Measurements from ENCODE around the gene LPIN1. TPM values are rescaled to one million over a fixed set of nuclear protein-coding genes. Genes with fewer than 3 reads are reported as not detected.

The LPIN1 gene
- polyA plus RNA-seq, 2 of the 4 experiments (the other 2 are of a cell fraction): 19.2 to 27.5 TPM

DNA sequence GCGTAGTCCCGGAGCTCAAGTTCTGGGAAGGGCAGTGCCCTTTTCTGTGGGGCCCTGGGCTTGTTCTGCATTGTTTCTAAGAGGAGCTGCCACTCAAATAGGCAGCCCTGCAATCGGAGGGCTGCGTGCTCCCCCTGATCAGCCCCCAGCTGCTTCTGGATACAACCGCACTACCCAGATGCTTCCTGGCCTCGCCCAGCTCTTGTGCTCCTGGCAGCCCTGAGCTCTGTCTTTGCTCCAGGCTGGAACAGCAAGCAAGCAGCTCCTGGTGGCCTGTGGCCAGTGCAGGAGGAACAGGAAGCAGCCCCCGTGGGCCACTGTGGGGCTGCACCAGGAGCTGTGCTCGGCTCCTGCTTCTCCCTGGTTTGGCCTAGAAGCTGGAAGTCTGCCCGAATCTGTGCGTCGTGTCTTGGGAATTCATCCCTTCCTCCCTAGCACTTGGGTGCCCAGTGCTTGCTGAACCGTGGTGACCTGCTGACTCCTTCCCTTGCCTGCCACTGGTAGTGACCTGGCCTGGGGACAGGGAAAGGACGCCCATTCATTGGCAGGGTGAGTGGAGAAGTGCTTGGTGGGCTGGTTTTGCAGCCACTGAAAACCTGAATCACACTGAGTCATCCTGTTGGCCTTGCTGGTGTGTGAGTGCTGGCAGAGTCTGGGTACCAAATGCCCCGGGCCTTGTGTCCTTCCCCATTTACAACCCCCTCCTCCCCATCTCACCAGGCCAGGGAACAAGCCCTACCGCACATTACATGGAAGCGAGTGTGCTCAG, 49.1 kb upstream of the LPIN1 start:
- ATAC-seq (peak; percentile 61 to 72), FAIRE-seq (no peak), DNase-seq (ENCODE audit: low read depth in 1 of 2, low spot score in 1 of 2) (peak; percentile 32 to 68)
- Histone ChIP-seq H3K4me3 (no peak overlapping the region), H3K4me2 (peak overlapping the region; percentile 64), H3K4me1 (peaks cover 23% of the 10 kb centered on the region), H3K9me3 (no peaks in the 10 kb centered on the region), H3K27ac (peak overlapping the region; percentile 68 to 81)
- no peak for TF ChIP-seq BHLHE40 (IDR thresholded peaks at IDR 0.05; ENCODE audit: low read depth, low read length)
- no peak for TF ChIP-seq CBX8 (IDR thresholded peaks at IDR 0.05)
- no peak for TF ChIP-seq SREBF2 (IDR thresholded peaks at IDR 0.05)
- TF ChIP-seq, protein P1, sequence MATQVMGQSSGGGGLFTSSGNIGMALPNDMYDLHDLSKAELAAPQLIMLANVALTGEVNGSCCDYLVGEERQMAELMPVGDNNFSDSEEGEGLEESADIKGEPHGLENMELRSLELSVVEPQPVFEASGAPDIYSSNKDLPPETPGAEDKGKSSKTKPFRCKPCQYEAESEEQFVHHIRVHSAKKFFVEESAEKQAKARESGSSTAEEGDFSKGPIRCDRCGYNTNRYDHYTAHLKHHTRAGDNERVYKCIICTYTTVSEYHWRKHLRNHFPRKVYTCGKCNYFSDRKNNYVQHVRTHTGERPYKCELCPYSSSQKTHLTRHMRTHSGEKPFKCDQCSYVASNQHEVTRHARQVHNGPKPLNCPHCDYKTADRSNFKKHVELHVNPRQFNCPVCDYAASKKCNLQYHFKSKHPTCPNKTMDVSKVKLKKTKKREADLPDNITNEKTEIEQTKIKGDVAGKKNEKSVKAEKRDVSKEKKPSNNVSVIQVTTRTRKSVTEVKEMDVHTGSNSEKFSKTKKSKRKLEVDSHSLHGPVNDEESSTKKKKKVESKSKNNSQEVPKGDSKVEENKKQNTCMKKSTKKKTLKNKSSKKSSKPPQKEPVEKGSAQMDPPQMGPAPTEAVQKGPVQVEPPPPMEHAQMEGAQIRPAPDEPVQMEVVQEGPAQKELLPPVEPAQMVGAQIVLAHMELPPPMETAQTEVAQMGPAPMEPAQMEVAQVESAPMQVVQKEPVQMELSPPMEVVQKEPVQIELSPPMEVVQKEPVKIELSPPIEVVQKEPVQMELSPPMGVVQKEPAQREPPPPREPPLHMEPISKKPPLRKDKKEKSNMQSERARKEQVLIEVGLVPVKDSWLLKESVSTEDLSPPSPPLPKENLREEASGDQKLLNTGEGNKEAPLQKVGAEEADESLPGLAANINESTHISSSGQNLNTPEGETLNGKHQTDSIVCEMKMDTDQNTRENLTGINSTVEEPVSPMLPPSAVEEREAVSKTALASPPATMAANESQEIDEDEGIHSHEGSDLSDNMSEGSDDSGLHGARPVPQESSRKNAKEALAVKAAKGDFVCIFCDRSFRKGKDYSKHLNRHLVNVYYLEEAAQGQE (IDR thresholded peaks at IDR 0.05): no peak
- TF ChIP-seq MAFK (IDR thresholded peaks at IDR 0.05; ENCODE audit: partially characterized antibody): peak; percentile 75
- TF ChIP-seq, protein P2, sequence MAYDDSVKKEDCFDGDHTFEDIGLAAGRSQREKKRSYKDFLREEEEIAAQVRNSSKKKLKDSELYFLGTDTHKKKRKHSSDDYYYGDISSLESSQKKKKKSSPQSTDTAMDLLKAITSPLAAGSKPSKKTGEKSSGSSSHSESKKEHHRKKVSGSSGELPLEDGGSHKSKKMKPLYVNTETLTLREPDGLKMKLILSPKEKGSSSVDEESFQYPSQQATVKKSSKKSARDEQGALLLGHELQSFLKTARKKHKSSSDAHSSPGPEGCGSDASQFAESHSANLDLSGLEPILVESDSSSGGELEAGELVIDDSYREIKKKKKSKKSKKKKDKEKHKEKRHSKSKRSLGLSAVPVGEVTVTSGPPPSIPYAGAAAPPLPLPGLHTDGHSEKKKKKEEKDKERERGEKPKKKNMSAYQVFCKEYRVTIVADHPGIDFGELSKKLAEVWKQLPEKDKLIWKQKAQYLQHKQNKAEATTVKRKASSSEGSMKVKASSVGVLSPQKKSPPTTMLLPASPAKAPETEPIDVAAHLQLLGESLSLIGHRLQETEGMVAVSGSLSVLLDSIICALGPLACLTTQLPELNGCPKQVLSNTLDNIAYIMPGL (CRISPR knock-in tag; IDR thresholded peaks at IDR 0.05; ENCODE audit: borderline replicate concordance): no peak
- TF ChIP-seq EHF (CRISPR knock-in tag; IDR thresholded peaks at IDR 0.05): no peak
- no peak for TF ChIP-seq CBX2 (IDR thresholded peaks at IDR 0.05; ENCODE audit: borderline replicate concordance, low read depth)
- TF ChIP-seq HEYL (CRISPR knock-in tag; IDR thresholded peaks at IDR 0.05): no peak
- no peak for TF ChIP-seq POLR2AphosphoS2 (conservative IDR thresholded peaks at IDR 0.05; ENCODE audit: low read length)
- TF ChIP-seq ZSCAN20 (CRISPR knock-in tag; IDR thresholded peaks at IDR 0.05): no peak
- TF ChIP-seq, protein P3, sequence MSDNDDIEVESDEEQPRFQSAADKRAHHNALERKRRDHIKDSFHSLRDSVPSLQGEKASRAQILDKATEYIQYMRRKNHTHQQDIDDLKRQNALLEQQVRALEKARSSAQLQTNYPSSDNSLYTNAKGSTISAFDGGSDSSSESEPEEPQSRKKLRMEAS (IDR thresholded peaks at IDR 0.05): peak; percentile 50
- TF ChIP-seq HOXB13 (CRISPR knock-in tag; IDR thresholded peaks at IDR 0.05; ENCODE audit: low read depth): no peak
- no peak for TF ChIP-seq EHMT2 (IDR thresholded peaks at IDR 0.05; ENCODE audit: low read depth)
- 0 out of 5 replicates have a peak, but pooled peaks of 1 of the 2 experiments have one; percentile 20 for TF ChIP-seq JUN (IDR thresholded peaks at IDR 0.05)
- TF ChIP-seq FOSB (CRISPR knock-in tag; IDR thresholded peaks at IDR 0.05): no peak
- TF ChIP-seq, protein P4, sequence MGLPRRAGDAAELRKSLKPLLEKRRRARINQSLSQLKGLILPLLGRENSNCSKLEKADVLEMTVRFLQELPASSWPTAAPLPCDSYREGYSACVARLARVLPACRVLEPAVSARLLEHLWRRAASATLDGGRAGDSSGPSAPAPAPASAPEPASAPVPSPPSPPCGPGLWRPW (IDR thresholded peaks at IDR 0.05): no peak
- no peak for TF ChIP-seq HDAC2 (IDR thresholded peaks at IDR 0.05)
- TF ChIP-seq, protein P5, sequence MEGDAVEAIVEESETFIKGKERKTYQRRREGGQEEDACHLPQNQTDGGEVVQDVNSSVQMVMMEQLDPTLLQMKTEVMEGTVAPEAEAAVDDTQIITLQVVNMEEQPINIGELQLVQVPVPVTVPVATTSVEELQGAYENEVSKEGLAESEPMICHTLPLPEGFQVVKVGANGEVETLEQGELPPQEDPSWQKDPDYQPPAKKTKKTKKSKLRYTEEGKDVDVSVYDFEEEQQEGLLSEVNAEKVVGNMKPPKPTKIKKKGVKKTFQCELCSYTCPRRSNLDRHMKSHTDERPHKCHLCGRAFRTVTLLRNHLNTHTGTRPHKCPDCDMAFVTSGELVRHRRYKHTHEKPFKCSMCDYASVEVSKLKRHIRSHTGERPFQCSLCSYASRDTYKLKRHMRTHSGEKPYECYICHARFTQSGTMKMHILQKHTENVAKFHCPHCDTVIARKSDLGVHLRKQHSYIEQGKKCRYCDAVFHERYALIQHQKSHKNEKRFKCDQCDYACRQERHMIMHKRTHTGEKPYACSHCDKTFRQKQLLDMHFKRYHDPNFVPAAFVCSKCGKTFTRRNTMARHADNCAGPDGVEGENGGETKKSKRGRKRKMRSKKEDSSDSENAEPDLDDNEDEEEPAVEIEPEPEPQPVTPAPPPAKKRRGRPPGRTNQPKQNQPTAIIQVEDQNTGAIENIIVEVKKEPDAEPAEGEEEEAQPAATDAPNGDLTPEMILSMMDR (IDR thresholded peaks at IDR 0.05): no peak
- TF ChIP-seq FOSL2 (IDR thresholded peaks at IDR 0.05): peak; percentile 30; the same call in 1 of the 2 replicates
- peak; percentile 60 for TF ChIP-seq FOSL2 (CRISPR knock-in tag; IDR thresholded peaks at IDR 0.05)
- TF ChIP-seq, protein P6, sequence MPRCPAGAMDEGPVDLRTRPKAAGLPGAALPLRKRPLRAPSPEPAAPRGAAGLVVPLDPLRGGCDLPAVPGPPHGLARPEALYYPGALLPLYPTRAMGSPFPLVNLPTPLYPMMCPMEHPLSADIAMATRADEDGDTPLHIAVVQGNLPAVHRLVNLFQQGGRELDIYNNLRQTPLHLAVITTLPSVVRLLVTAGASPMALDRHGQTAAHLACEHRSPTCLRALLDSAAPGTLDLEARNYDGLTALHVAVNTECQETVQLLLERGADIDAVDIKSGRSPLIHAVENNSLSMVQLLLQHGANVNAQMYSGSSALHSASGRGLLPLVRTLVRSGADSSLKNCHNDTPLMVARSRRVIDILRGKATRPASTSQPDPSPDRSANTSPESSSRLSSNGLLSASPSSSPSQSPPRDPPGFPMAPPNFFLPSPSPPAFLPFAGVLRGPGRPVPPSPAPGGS (IDR thresholded peaks at IDR 0.05): no peak
- TF ChIP-seq, protein P7, sequence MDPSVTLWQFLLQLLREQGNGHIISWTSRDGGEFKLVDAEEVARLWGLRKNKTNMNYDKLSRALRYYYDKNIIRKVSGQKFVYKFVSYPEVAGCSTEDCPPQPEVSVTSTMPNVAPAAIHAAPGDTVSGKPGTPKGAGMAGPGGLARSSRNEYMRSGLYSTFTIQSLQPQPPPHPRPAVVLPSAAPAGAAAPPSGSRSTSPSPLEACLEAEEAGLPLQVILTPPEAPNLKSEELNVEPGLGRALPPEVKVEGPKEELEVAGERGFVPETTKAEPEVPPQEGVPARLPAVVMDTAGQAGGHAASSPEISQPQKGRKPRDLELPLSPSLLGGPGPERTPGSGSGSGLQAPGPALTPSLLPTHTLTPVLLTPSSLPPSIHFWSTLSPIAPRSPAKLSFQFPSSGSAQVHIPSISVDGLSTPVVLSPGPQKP (IDR thresholded peaks at IDR 0.05; ENCODE audit: low read depth, low read length): no peak
- TF ChIP-seq, protein P8, sequence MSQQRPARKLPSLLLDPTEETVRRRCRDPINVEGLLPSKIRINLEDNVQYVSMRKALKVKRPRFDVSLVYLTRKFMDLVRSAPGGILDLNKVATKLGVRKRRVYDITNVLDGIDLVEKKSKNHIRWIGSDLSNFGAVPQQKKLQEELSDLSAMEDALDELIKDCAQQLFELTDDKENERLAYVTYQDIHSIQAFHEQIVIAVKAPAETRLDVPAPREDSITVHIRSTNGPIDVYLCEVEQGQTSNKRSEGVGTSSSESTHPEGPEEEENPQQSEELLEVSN (IDR thresholded peaks at IDR 0.05; ENCODE audit: borderline replicate concordance, low read depth): no peak
- no peak for TF ChIP-seq RARB (CRISPR knock-in tag; IDR thresholded peaks at IDR 0.05)
- TF ChIP-seq RCOR1 (IDR thresholded peaks at IDR 0.05; ENCODE audit: low read depth, low read length): no peak
- CTCF ChIA-PET: interaction anchor here (0.7 to 35.7 kb wide), 9 partner anchors 8 to 88 kb away, joined by 3 to 700 read pairs (median 5); partner anchors contain the start of gene NTSR2
- WGBS (ENCODE audit: missing lambda C conversion rate): 45% methylated on average over 13 of the region's 16 CpGs
- POLR2A ChIA-PET: interaction anchor here (2.5 kb wide), 1 partner anchor 47 kb away, joined by 10 read pairs; no protein-coding TSS in a partner anchor

Measured in A549 (cell line).